HepG2 (cell line): ENCODE measurements around the gene SESN2. TPM values are rescaled to one million over a fixed set of nuclear protein-coding genes. Genes with fewer than 3 reads are reported as not detected.
A peak's percentile ranks its signal among the peaks of the same experiment; 100 is the strongest.

Experiments
- ASH2L ChIP-seq: fragments of 300-600, 200-600 bp; sonication (generic); IDR thresholded peaks from 2 replicates; pipeline ENCODE4 v1.7.0; 2017; ENCODE audit warnings: low read depth, mild to moderate bottlenecking, moderate library complexity, mixed read lengths, low read length; ENCODE audit not compliant: insufficient read length
- CBX1 ChIP-seq: IDR thresholded peaks from one replicate; pipeline ENCODE4 v1.6.1; 2016; ENCODE audit warnings: antibody characterized with exemption, low read depth
- ETV5 ChIP-seq: IDR thresholded peaks from 2 replicates; pipeline ENCODE4 v1.6.1; 2018; ENCODE audit warnings: missing biosample characterization, missing genetic modification reagents, inconsistent platforms, borderline replicate concordance
- FOSL2 ChIP-seq: sonication (generic); formaldehyde crosslinking; IDR thresholded peaks from 2 replicates; pipeline ENCODE4 v1.4.0; 2020; ENCODE audit warnings: missing genetic modification reagents
- FOXA3 ChIP-seq: IDR thresholded peaks from 2 replicates; pipeline ENCODE4 v1.6.1; 2016; ENCODE audit warnings: missing genetic modification reagents, missing compliant biosample characterization
- JDP2 ChIP-seq: sonication (generic); formaldehyde crosslinking; IDR thresholded peaks from 2 replicates; pipeline ENCODE4 v1.8.1; 2022; ENCODE audit warnings: missing genetic modification reagents, borderline replicate concordance
- NFKB2 ChIP-seq: sonication (generic); formaldehyde crosslinking; IDR thresholded peaks from 2 replicates; pipeline ENCODE4 v1.4.0; 2020; ENCODE audit warnings: missing genetic modification reagents, borderline replicate concordance
- POGZ ChIP-seq: sonication (generic); formaldehyde crosslinking; IDR thresholded peaks from 2 replicates; pipeline ENCODE4 v1.4.0; 2020; ENCODE audit warnings: mild to moderate bottlenecking, missing genetic modification reagents
- SMAD1 ChIP-seq: sonication (generic); formaldehyde crosslinking; IDR thresholded peaks from 2 replicates; pipeline ENCODE4 v1.4.0; 2020; ENCODE audit warnings: missing genetic modification reagents, low read depth, mild to moderate bottlenecking, borderline replicate concordance
- YY1 ChIP-seq: IDR thresholded peaks from 2 replicates; pipeline ENCODE4 v1.6.1; 2011; ENCODE audit warnings: low read length, low read depth, moderate library complexity, mild to moderate bottlenecking; ENCODE audit not compliant: insufficient read depth, insufficient replicate concordance
- ZIK1 ChIP-seq: sonication (generic); formaldehyde crosslinking; IDR thresholded peaks from 2 replicates; pipeline ENCODE4 v1.5.0; 2020; ENCODE audit warnings: mild to moderate bottlenecking, low read depth, missing genetic modification reagents, borderline replicate concordance
- ZNF12 ChIP-seq: sonication (generic); formaldehyde crosslinking; IDR thresholded peaks from 2 replicates; pipeline ENCODE4 v1.5.0; 2020; ENCODE audit warnings: missing genetic modification reagents
- ZNF563 ChIP-seq: sonication (generic); formaldehyde crosslinking; IDR thresholded peaks from 2 replicates; pipeline ENCODE4 v1.8.0; 2022; ENCODE audit warnings: mild to moderate bottlenecking, moderate library complexity, missing genetic modification reagents
- ZNF607 ChIP-seq: sonication (generic); formaldehyde crosslinking; IDR thresholded peaks from 2 replicates; pipeline ENCODE4 v1.5.1; 2020; ENCODE audit warnings: missing genetic modification reagents, mild to moderate bottlenecking, borderline replicate concordance
- ZNF703 ChIP-seq: sonication (generic); formaldehyde crosslinking; IDR thresholded peaks from 2 replicates; pipeline ENCODE4 v1.5.1; 2020; ENCODE audit warnings: missing genetic modification reagents, mild to moderate bottlenecking, moderate library complexity, borderline replicate concordance
- polyA plus RNA-seq, 8 experiments: library from polyadenylated mRNA; depleted of rRNA in 3 of 8; stranded (reverse) in 7 of 8; unstranded in 1 of 8; fragments of >200 nt; fragmentation: Illumina TruSeq in 4 of 8; extraction: Trizol in 4 of 8; gene quantifications; 2 replicates each; pipeline versions ENCODE4 v1.2.1 to v1.2.3, GENCODE V29; 2011 to 2016; ENCODE audit warnings: low read depth in 4 of 8, missing spikeins in 1 of 8, mixed read lengths in 1 of 8; ENCODE audit not compliant: insufficient read depth in 1 of 8
- total RNA-seq, 5 experiments: library from RNA; depleted of rRNA; stranded (reverse); fragments of >200 nt; fragmentation: Illumina TruSeq; extraction: Trizol; gene quantifications; 2 replicates each; pipeline ENCODE4 v1.2.3, GENCODE V29; 2016; ENCODE audit warnings: low read depth in 1 of 5
- TF ChIP-seq, protein P1 (sequence below): sonication (generic); formaldehyde crosslinking; IDR thresholded peaks from 2 replicates; pipeline ENCODE4 v1.4.0; 2020; ENCODE audit warnings: missing genetic modification reagents
- TF ChIP-seq, protein P2 (sequence below), 2 experiments: sonication (generic) in 1 of 2; formaldehyde crosslinking in 1 of 2; IDR thresholded peaks; 2 replicates each; pipeline versions ENCODE4 v1.5.1 to v1.6.1; 2011 to 2020; ENCODE audit warnings: borderline replicate concordance in 1 of 2, low read depth in 1 of 2, low read length in 1 of 2, mild to moderate bottlenecking in 1 of 2, missing genetic modification reagents in 1 of 2, moderate library complexity in 1 of 2
- TF ChIP-seq, protein P3 (sequence below): sonication (generic); formaldehyde crosslinking; IDR thresholded peaks from 2 replicates; pipeline ENCODE4 v1.4.0; 2020; ENCODE audit warnings: missing genetic modification reagents, borderline replicate concordance

SESN2 gene
- total and polyA plus RNA-seq, 2 of the 13 experiments (the other 11 are each of a cell fraction or from before 2014, with no cell fraction given), result 13.2 to 19.1 TPM

DNA sequence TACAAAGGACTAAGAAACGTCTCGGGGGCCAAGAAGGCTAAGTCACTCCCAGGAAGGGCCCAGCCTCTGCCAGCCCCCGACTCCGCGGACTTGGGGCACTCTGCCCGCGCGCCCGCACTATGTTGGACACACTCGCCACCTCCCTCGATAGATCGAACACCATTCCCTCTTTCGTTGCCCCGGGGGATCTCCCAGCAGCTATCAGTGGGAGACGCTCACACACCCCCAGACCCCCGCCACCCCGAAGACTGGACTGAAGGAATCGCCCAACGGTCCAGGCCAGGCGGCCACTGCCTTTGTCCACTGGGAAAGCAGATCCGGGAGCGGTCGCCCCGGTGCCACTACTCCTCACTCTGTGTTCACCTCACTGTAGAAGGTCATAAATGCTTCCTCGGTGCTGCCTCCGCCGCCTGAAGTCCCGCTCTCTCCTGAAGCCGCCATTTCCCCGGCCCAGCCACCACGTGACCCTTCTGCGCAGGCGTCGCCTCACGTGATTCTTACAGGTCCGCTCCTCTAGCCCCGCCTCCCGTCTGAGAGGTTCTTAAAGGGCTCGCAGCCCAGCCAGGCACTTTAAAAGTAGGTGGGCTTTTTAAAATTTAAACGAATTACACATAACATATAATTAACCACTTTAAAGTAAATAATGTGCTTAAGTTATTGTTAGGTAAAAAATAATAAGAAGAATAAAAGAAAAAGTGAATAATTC, 26.6 kb upstream of the SESN2 start, which contains the start of gene DNAJC8 (continued):
- TF ChIP-seq, protein P1, sequence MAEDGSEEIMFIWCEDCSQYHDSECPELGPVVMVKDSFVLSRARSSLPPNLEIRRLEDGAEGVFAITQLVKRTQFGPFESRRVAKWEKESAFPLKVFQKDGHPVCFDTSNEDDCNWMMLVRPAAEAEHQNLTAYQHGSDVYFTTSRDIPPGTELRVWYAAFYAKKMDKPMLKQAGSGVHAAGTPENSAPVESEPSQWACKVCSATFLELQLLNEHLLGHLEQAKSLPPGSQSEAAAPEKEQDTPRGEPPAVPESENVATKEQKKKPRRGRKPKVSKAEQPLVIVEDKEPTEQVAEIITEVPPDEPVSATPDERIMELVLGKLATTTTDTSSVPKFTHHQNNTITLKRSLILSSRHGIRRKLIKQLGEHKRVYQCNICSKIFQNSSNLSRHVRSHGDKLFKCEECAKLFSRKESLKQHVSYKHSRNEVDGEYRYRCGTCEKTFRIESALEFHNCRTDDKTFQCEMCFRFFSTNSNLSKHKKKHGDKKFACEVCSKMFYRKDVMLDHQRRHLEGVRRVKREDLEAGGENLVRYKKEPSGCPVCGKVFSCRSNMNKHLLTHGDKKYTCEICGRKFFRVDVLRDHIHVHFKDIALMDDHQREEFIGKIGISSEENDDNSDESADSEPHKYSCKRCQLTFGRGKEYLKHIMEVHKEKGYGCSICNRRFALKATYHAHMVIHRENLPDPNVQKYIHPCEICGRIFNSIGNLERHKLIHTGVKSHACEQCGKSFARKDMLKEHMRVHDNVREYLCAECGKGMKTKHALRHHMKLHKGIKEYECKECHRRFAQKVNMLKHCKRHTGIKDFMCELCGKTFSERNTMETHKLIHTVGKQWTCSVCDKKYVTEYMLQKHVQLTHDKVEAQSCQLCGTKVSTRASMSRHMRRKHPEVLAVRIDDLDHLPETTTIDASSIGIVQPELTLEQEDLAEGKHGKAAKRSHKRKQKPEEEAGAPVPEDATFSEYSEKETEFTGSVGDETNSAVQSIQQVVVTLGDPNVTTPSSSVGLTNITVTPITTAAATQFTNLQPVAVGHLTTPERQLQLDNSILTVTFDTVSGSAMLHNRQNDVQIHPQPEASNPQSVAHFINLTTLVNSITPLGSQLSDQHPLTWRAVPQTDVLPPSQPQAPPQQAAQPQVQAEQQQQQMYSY (CRISPR knock-in tag), result no peak
- TF ChIP-seq ETV5 (CRISPR knock-in tag) (no peak), POGZ (CRISPR knock-in tag) (peak; percentile 67), ZNF703 (CRISPR knock-in tag) (no peak), JDP2 (CRISPR knock-in tag) (no peak), FOXA3 (CRISPR knock-in tag) (no peak), FOSL2 (no peak), ASH2L (peak; percentile 91), CBX1 (peak; percentile 23), ZNF12 (CRISPR knock-in tag) (no peak), ZIK1 (CRISPR knock-in tag) (no peak), NFKB2 (CRISPR knock-in tag) (peak; percentile 51; the same call in 1 of the 2 replicates), ZNF563 (CRISPR knock-in tag) (no peak), ZNF607 (CRISPR knock-in tag) (no peak), SMAD1 (no peak), YY1 (peak; percentile 97)
- TF ChIP-seq, protein P2, sequence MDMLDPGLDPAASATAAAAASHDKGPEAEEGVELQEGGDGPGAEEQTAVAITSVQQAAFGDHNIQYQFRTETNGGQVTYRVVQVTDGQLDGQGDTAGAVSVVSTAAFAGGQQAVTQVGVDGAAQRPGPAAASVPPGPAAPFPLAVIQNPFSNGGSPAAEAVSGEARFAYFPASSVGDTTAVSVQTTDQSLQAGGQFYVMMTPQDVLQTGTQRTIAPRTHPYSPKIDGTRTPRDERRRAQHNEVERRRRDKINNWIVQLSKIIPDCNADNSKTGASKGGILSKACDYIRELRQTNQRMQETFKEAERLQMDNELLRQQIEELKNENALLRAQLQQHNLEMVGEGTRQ (IDR thresholded peaks at IDR 0.05; ENCODE audit: low read depth, low read length), result peak; percentile 99
- TF ChIP-seq, protein P2 (CRISPR knock-in tag; IDR thresholded peaks at IDR 0.05; ENCODE audit: borderline replicate concordance), result peak; percentile 99; the same call in 1 of the 2 replicates
- TF ChIP-seq, protein P3, sequence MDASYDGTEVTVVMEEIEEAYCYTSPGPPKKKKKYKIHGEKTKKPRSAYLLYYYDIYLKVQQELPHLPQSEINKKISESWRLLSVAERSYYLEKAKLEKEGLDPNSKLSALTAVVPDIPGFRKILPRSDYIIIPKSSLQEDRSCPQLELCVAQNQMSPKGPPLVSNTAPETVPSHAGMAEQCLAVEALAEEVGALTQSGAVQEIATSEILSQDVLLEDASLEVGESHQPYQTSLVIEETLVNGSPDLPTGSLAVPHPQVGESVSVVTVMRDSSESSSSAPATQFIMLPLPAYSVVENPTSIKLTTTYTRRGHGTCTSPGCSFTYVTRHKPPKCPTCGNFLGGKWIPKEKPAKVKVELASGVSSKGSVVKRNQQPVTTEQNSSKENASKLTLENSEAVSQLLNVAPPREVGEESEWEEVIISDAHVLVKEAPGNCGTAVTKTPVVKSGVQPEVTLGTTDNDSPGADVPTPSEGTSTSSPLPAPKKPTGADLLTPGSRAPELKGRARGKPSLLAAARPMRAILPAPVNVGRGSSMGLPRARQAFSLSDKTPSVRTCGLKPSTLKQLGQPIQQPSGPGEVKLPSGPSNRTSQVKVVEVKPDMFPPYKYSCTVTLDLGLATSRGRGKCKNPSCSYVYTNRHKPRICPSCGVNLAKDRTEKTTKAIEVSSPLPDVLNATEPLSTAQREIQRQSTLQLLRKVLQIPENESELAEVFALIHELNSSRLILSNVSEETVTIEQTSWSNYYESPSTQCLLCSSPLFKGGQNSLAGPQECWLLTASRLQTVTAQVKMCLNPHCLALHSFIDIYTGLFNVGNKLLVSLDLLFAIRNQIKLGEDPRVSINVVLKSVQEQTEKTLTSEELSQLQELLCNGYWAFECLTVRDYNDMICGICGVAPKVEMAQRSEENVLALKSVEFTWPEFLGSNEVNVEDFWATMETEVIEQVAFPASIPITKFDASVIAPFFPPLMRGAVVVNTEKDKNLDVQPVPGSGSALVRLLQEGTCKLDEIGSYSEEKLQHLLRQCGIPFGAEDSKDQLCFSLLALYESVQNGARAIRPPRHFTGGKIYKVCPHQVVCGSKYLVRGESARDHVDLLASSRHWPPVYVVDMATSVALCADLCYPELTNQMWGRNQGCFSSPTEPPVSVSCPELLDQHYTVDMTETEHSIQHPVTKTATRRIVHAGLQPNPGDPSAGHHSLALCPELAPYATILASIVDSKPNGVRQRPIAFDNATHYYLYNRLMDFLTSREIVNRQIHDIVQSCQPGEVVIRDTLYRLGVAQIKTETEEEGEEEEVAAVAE, result no peak
